GM19240 (cell line): ENCODE data around the gene HPSE2.

ENCODE experiments used
- DNase-seq: peaks from one replicate; pipeline ENCODE4 v3.0.0; 2011; ENCODE audit warnings: low spot score; ENCODE audit not compliant: insufficient read length

Gene HPSE2

GRCh38 chr10:98694014-98694413, 541.6 kb downstream of the HPSE2 start:
- DNase-seq, result no peak

GRCh38 chr10:98687685-98688084, 548.0 kb downstream of the HPSE2 start:
- DNase-seq, result no peak

GRCh38 chr10:98684019-98684899, 551.4 kb downstream of the HPSE2 start:
- no peak for DNase-seq

GRCh38 chr10:98676895-98677294, 558.8 kb downstream of the HPSE2 start:
- DNase-seq, result no peak

GRCh38 chr10:98675902-98676301, 559.8 kb downstream of the HPSE2 start:
- no peak for DNase-seq

- DNase-seq, result no peak
These were observed 562.4 kb downstream of the HPSE2 start for GRCh38 chr10:98673171-98673782.

GRCh38 chr10:98667081-98667480, 568.6 kb downstream of the HPSE2 start:
- no peak for DNase-seq

- no peak for DNase-seq
These were observed 569.4 kb downstream of the HPSE2 start for GRCh38 chr10:98666276-98666675.

- peak; percentile 16 for DNase-seq
These were observed 571.2 kb downstream of the HPSE2 start for GRCh38 chr10:98664329-98665042.

- DNase-seq, result no peak
These were observed 575.7 kb downstream of the HPSE2 start for GRCh38 chr10:98659951-98660350.

- DNase-seq, result no peak
These were observed 580.2 kb downstream of the HPSE2 start for GRCh38 chr10:98655492-98655891.

- no peak for DNase-seq
These were observed 586.5 kb downstream of the HPSE2 start for GRCh38 chr10:98649170-98649569.

GRCh38 chr10:98646998-98647917, 588.4 kb downstream of the HPSE2 start:
- DNase-seq, result no peak

GRCh38 chr10:98644466-98644865, 591.2 kb downstream of the HPSE2 start:
- DNase-seq, result no peak

- DNase-seq, result no peak
These were observed 593.4 kb downstream of the HPSE2 start for GRCh38 chr10:98642281-98642680.

GRCh38 chr10:98638920-98639319, 596.7 kb downstream of the HPSE2 start:
- DNase-seq, result no peak

GRCh38 chr10:98636921-98637329, 598.7 kb downstream of the HPSE2 start:
- no peak for DNase-seq

GRCh38 chr10:98632456-98633150, 603.0 kb downstream of the HPSE2 start:
- no peak for DNase-seq

GRCh38 chr10:98628206-98628605, 607.4 kb downstream of the HPSE2 start:
- no peak for DNase-seq

GRCh38 chr10:98627711-98628110, 607.9 kb downstream of the HPSE2 start:
- DNase-seq, result no peak
